GM23338 (cell line): Measurements from ENCODE around the gene ACAD8. TPM values are rescaled to one million over a fixed set of nuclear protein-coding genes. Genes with fewer than 3 reads are reported as not detected.

Source experiments
- ATAC-seq: fragments of 200-7000 bp; cut with Tn5 transposase; 3 replicates; pipeline ENCODE4 v1.9.1; 2020
- DNase-seq: peaks from one replicate; pipeline ENCODE4 v3.0.0-alpha.2; 2015; ENCODE audit warnings: low spot score
- H2AFZ ChIP-seq: fragments of 200-600 bp; sonication (generic); 2 replicates; pipeline ENCODE4 v1.8.0; 2016; ENCODE audit warnings: antibody characterized with exemption, mild to moderate bottlenecking, moderate library complexity
- H3F3A ChIP-seq: fragments of 200-600 bp; sonication (generic); replicated peaks from 2 replicates; pipeline ENCODE4 v1.8.0; 2017; ENCODE audit warnings: antibody characterized with exemption, mixed run types, low read depth
- H3K27ac ChIP-seq: fragments of 200-600 bp; sonication (generic); 2 replicates; pipeline ENCODE4 v1.6.1; 2016; ENCODE audit warnings: low read depth
- H3K27me3 ChIP-seq: fragments of 200-600 bp; sonication (generic); 2 replicates; pipeline ENCODE4 v1.8.0; 2016; ENCODE audit warnings: mild to moderate bottlenecking, mixed run types, moderate library complexity; ENCODE audit not compliant: insufficient read depth
- H3K36me3 ChIP-seq: fragments of 200-600 bp; sonication (generic); 2 replicates; pipeline ENCODE4 v1.8.0; 2016; ENCODE audit warnings: mild to moderate bottlenecking; ENCODE audit not compliant: insufficient read depth
- H3K4me1 ChIP-seq: fragments of 200-600 bp; sonication (generic); 2 replicates; pipeline ENCODE4 v1.8.0; 2016; ENCODE audit warnings: mild to moderate bottlenecking, moderate library complexity; ENCODE audit not compliant: insufficient read depth
- H3K4me2 ChIP-seq: fragments of 200-600 bp; sonication (generic); 2 replicates; pipeline ENCODE4 v1.7.1; 2017; ENCODE audit warnings: mixed run types
- H3K4me3 ChIP-seq: fragments of 200-600 bp; sonication (generic); 2 replicates; pipeline ENCODE4 v1.6.1; 2016; ENCODE audit warnings: mixed run types
- H3K79me2 ChIP-seq: fragments of 200-600 bp; sonication (generic); replicated peaks from 2 replicates; pipeline ENCODE4 v1.8.0; 2017; ENCODE audit warnings: mild to moderate bottlenecking; ENCODE audit not compliant: insufficient read depth
- H3K9me2 ChIP-seq: fragments of 200-600 bp; sonication (generic); 2 replicates; pipeline ENCODE4 v1.8.0; 2017; ENCODE audit not compliant: insufficient read depth
- H4K20me1 ChIP-seq: fragments of 200-600 bp; sonication (generic); replicated peaks from 2 replicates; pipeline ENCODE4 v1.8.0; 2017; ENCODE audit warnings: mild to moderate bottlenecking; ENCODE audit not compliant: insufficient read depth
- H3K27ac Mint-ChIP-seq: 2 replicates; pipeline ENCODE4 v1.8.0; 2020; ENCODE audit warnings: inconsistent platforms, mild to moderate bottlenecking, moderate library complexity, mixed read lengths
- H3K27me3 Mint-ChIP-seq: 3 replicates; pipeline ENCODE4 v1.8.0; 2022; ENCODE audit warnings: low read depth, mild to moderate bottlenecking, moderate library complexity, mixed read lengths, inconsistent platforms; ENCODE audit not compliant: insufficient read depth, poor library complexity
- H3K36me3 Mint-ChIP-seq: 3 replicates; pipeline ENCODE4 v1.8.0; 2021; ENCODE audit warnings: low read depth, mild to moderate bottlenecking, inconsistent platforms, moderate library complexity, mixed read lengths
- H3K4me1 Mint-ChIP-seq: 3 replicates; pipeline ENCODE4 v1.8.0; 2020; ENCODE audit warnings: mild to moderate bottlenecking, inconsistent platforms, mixed read lengths
- H3K4me3 Mint-ChIP-seq: 3 replicates; pipeline ENCODE4 v1.8.0; 2021; ENCODE audit warnings: moderate library complexity, mild to moderate bottlenecking, inconsistent platforms, mixed read lengths
- H3K9me3 Mint-ChIP-seq: 3 replicates; pipeline ENCODE4 v1.8.0; 2020; ENCODE audit warnings: moderate library complexity, mild to moderate bottlenecking, inconsistent platforms, mixed read lengths
- CREB1 ChIP-seq: fragments of 250-450 bp; sonication (Bioruptor Pico); IDR thresholded peaks from 2 replicates; pipeline ENCODE4 v1.5.0; 2020; ENCODE audit warnings: low read depth, mild to moderate bottlenecking, moderate library complexity
- CTCF ChIP-seq, 2 experiments: fragments of 200-600 bp in 1 of 2; sonication (generic) in 1 of 2; conservative IDR thresholded peaks; 2 replicates each; pipeline versions ENCODE4 v1.5.1 to v1.6.1; 2016 to 2017; ENCODE audit warnings: antibody characterized with exemption in 2 of 2, low read depth in 2 of 2, mild to moderate bottlenecking in 2 of 2, moderate library complexity in 1 of 2
- ETS1 ChIP-seq: IDR thresholded peaks from 2 replicates; pipeline ENCODE4 v1.6.1; 2016; ENCODE audit warnings: antibody characterized with exemption
- EZH2 ChIP-seq: fragments of 200-600 bp; sonication (generic); IDR thresholded peaks from one replicate; pipeline ENCODE4 v1.8.0; 2017; ENCODE audit warnings: antibody characterized with exemption, mild to moderate bottlenecking, low read depth; ENCODE audit not compliant: unreplicated experiment
- EZH2phosphoT487 ChIP-seq: fragments of 200-600 bp; sonication (generic); IDR thresholded peaks from one replicate; pipeline ENCODE4 v1.8.1; 2018; ENCODE audit warnings: antibody characterized with exemption; ENCODE audit not compliant: unreplicated experiment
- JUNB ChIP-seq: IDR thresholded peaks from one replicate; pipeline ENCODE4 v1.6.1; 2016; ENCODE audit warnings: antibody characterized with exemption; ENCODE audit not compliant: unreplicated experiment
- NANOG ChIP-seq: IDR thresholded peaks from 2 replicates; pipeline ENCODE4 v1.6.1; 2016; ENCODE audit warnings: antibody characterized with exemption, borderline replicate concordance
- POLR2AphosphoS5 ChIP-seq: IDR thresholded peaks from 2 replicates; pipeline ENCODE4 v1.6.1; 2016; ENCODE audit warnings: antibody characterized with exemption, low read depth
- REST ChIP-seq: IDR thresholded peaks from one replicate; pipeline ENCODE4 v1.6.1; 2018; ENCODE audit warnings: antibody characterized with exemption; ENCODE audit not compliant: unreplicated experiment
- STAT1 ChIP-seq: IDR thresholded peaks from one replicate; pipeline ENCODE4 v1.6.1; 2016; ENCODE audit warnings: antibody characterized with exemption; ENCODE audit not compliant: unreplicated experiment
- ZNF114 ChIP-seq: fragments of 250-450 bp; sonication (Bioruptor Pico); IDR thresholded peaks from 2 replicates; pipeline ENCODE4 v1.5.0; 2020; ENCODE audit warnings: mild to moderate bottlenecking, moderate library complexity
- ZNF331 ChIP-seq: fragments of 250-450 bp; sonication (Bioruptor Pico); IDR thresholded peaks from 2 replicates; pipeline ENCODE4 v1.5.0; 2020; ENCODE audit warnings: low read depth, mild to moderate bottlenecking, moderate library complexity
- polyA plus RNA-seq: library from polyadenylated mRNA; unstranded; fragments of >200 nt; fragmentation: Nextera tagmentation; extraction: Ambion mirVana; gene quantifications from 2 replicates; pipeline ENCODE4 v1.2.1, GENCODE V29; 2016
- total RNA-seq: library from RNA; depleted of rRNA; stranded (reverse); fragments of >200 nt; shearing (Covaris generic); gene quantifications from 2 replicates; pipeline ENCODE4 v1.2.3, GENCODE V29; 2014

The ACAD8 gene
- total and polyA plus RNA-seq, 2 experiments from 2014 or later = 43.2 to 65.4 TPM

GRCh38 chr11:134273317-134273712 lies 19.9 kb downstream of the ACAD8 start:
- DNase-seq (no peak), ATAC-seq (no peak)
- no peaks in the 10 kb centered on the region for H3K27me3 ChIP-seq
- Mint-ChIP-seq H3K27me3 (peaks cover 29% of the 10 kb centered on the region), H3K27ac (peak overlapping the region; percentile 98), H3K9me3 (peaks cover 4% of the 10 kb centered on the region; the same call in 1 of the 3 replicates), H3K4me3 (peak overlapping the region; percentile 99), H3K4me1 (peaks cover 50% of the 10 kb centered on the region), H3K36me3 (peaks cover 39% of the 10 kb centered on the region)
- no peak overlapping the region for H2AFZ ChIP-seq
- peak overlapping the region; percentile 93 for H3K4me2 ChIP-seq
- no peaks in the 10 kb centered on the region for H3K9me2 ChIP-seq
- H3F3A ChIP-seq = peaks cover 10% of the 10 kb centered on the region; the same call in 1 of the 2 replicates
- 0 out of 2 replicates have a peak, but pooled peaks cover 5% of the 10 kb centered on the region for H3K36me3 ChIP-seq
- peak overlapping the region; percentile 90 for H3K4me3 ChIP-seq
- TF ChIP-seq STAT1 (no peak), CTCF (conservative IDR thresholded peaks at IDR 0.05; ENCODE audit: low read depth in 2 of 2) (no peak), EZH2phosphoT487 (no peak), CREB1 (no peak)
- H3K4me1 ChIP-seq = peaks cover 48% of the 10 kb centered on the region
- H3K27ac ChIP-seq = peak overlapping the region; percentile 47
- H3K79me2 ChIP-seq = peaks cover 70% of the 10 kb centered on the region
- no peaks in the 10 kb centered on the region for H4K20me1 ChIP-seq

- DNase-seq (peak; percentile 68), ATAC-seq (no peak)
- H3K27me3 ChIP-seq = no peaks in the 10 kb centered on the region
- TF ChIP-seq NANOG (no peak), POLR2AphosphoS5 (no peak), JUNB (no peak), CREB1 (no peak), ZNF114 (CRISPR knock-in tag) (no peak), REST (no peak), EZH2phosphoT487 (no peak), STAT1 (no peak), ETS1 (no peak), CTCF (conservative IDR thresholded peaks at IDR 0.05; ENCODE audit: low read depth in 2 of 2) (no peak), ZNF331 (CRISPR knock-in tag) (no peak), EZH2 (no peak)
- 0 out of 2 replicates have a peak, but pooled peaks cover 7% of the 10 kb centered on the region for H3K36me3 ChIP-seq
- H3K4me2 ChIP-seq = peak overlapping the region; percentile 93
- H4K20me1 ChIP-seq = no peaks in the 10 kb centered on the region
- peaks cover 68% of the 10 kb centered on the region for H3K79me2 ChIP-seq
- Mint-ChIP-seq H3K9me3 (peaks cover 4% of the 10 kb centered on the region; the same call in 1 of the 3 replicates), H3K27ac (peak overlapping the region; percentile 96), H3K4me3 (peak overlapping the region; percentile 99), H3K27me3 (peaks cover 24% of the 10 kb centered on the region), H3K4me1 (peaks cover 49% of the 10 kb centered on the region), H3K36me3 (peaks cover 56% of the 10 kb centered on the region)
- H3F3A ChIP-seq = peaks cover 10% of the 10 kb centered on the region; the same call in 1 of the 2 replicates
- H3K4me3 ChIP-seq = peak overlapping the region; percentile 90
- no peak overlapping the region for H2AFZ ChIP-seq
- peaks cover 46% of the 10 kb centered on the region for H3K4me1 ChIP-seq
- no peaks in the 10 kb centered on the region for H3K9me2 ChIP-seq
- H3K27ac ChIP-seq = no peak overlapping the region
Measured at GRCh38 chr11:134275188-134275533, 21.8 kb downstream of the ACAD8 start.
